ENCODE data around the gene CEP95. TPM values are rescaled to one million over a fixed set of nuclear protein-coding genes. Genes with fewer than 3 reads are reported as not detected.

The CEP95 gene
- total and polyA plus RNA-seq, 2 of the 13 experiments (the other 11 are each of a cell fraction or from before 2014, with no cell fraction given) = 65.9 to 68.8 TPM

DNA sequence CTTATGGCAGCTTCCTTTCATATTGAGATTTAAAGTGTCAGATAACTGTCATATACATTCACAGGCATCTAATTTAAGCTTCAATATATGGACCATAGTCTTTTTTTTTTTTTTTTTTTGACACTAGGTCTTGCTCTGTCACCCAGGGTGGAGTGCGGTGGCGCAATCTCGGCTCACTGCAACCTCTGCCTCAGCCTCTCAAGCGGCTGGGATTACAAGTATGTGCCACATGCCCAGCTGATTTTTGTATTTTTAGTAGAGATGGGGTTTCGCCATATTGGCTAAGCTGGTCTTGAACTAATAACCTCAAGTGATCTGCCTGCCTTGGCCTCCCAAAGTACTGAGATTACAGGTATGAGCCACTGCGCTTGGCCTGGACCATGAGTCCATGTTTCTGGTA, 13.6 kb downstream of the CEP95 start:
- Histone ChIP-seq H3K4me2 (ENCODE audit: low read depth, low read length) (no peak overlapping the region), H3K4me3 (replicated peaks in 1 of 3; ENCODE audit: insufficient read depth in 1 of 3, low read depth in 2 of 3, low read length in 3 of 3) (no peak overlapping the region), H3K79me2 (ENCODE audit: insufficient read depth, low read length) (no peaks in the 10 kb centered on the region), H3K27ac (ENCODE audit: extremely low read length, insufficient read depth, low read length) (no peak overlapping the region), H3K9ac (ENCODE audit: insufficient read depth, low read depth, low read length) (no peak overlapping the region), H3K27me3 (ENCODE audit: control insufficient read depth in 1 of 2, insufficient read depth in 2 of 2, low read length in 2 of 2) (no peaks in the 10 kb centered on the region), H2AFZ (ENCODE audit: low read length) (no peak overlapping the region), H3K36me3 (replicated peaks in 1 of 2; ENCODE audit: control insufficient read depth in 1 of 2, insufficient read depth in 2 of 2, low read length in 2 of 2) (peaks cover 35 to 87% of the 10 kb centered on the region in 2 experiments), H4K20me1 (ENCODE audit: insufficient read depth, low read length) (no peaks in the 10 kb centered on the region), H3K9me3 (ENCODE audit: low read length) (no peaks in the 10 kb centered on the region), H3K4me1 (ENCODE audit: insufficient read depth, low read length) (no peaks in the 10 kb centered on the region)
- no peak for ATAC-seq
- no TSS peak for BruUV-seq (replicated peaks)
- in situ Hi-C loops (cut with HindIII; ENCODE audit: extremely low pct_ligation_motif_present, low pct_unique_long_range_greater_than_20kb) (no loop called here), intact Hi-C loops (cut with micrococcal nuclease; ENCODE audit: unreplicated experiment) (no loop called here)
- WGBS (ENCODE audit: low lambda C conversion rate) = 95% methylated on average over 6 of the region's 6 CpGs
- DNase-seq (ENCODE audit: low spot score) = no peak
- no peak for TF ChIP-seq CHCHD3 (CRISPR knock-in tag; IDR thresholded peaks at IDR 0.05)
- TF ChIP-seq, protein P1, sequence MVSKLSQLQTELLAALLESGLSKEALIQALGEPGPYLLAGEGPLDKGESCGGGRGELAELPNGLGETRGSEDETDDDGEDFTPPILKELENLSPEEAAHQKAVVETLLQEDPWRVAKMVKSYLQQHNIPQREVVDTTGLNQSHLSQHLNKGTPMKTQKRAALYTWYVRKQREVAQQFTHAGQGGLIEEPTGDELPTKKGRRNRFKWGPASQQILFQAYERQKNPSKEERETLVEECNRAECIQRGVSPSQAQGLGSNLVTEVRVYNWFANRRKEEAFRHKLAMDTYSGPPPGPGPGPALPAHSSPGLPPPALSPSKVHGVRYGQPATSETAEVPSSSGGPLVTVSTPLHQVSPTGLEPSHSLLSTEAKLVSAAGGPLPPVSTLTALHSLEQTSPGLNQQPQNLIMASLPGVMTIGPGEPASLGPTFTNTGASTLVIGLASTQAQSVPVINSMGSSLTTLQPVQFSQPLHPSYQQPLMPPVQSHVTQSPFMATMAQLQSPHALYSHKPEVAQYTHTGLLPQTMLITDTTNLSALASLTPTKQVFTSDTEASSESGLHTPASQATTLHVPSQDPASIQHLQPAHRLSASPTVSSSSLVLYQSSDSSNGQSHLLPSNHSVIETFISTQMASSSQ (IDR thresholded peaks at IDR 0.05; ENCODE audit: low read depth) = no peak
- TF ChIP-seq, protein P1 (CRISPR knock-in tag; IDR thresholded peaks at IDR 0.05; ENCODE audit: borderline replicate concordance) = no peak
- no peak for TF ChIP-seq GLI4 (CRISPR knock-in tag; IDR thresholded peaks at IDR 0.05; ENCODE audit: borderline replicate concordance)
- TF ChIP-seq SAP130 (CRISPR knock-in tag; IDR thresholded peaks at IDR 0.05; ENCODE audit: low read depth) = no peak
- ChIA-PET POLR2A (interaction anchor here (1.7 kb wide), 1 partner anchor 14 kb away, joined by 5 read pairs; the partner anchor contains the start of gene CEP95), CTCF (ENCODE audit: low intra/inter-chr PET ratio, low total read pairs) (no interaction called here)
- FAIRE-seq = no peak

Measured in HepG2 (cell line).